ENCODE results near the gene BMI1. TPM values are rescaled to one million over a fixed set of nuclear protein-coding genes. Genes with fewer than 3 reads are reported as not detected.

Gene BMI1
- total RNA-seq, 6 experiments from 2014 or later: 23.7 to 36.6 (median 27.8) TPM

DNA sequence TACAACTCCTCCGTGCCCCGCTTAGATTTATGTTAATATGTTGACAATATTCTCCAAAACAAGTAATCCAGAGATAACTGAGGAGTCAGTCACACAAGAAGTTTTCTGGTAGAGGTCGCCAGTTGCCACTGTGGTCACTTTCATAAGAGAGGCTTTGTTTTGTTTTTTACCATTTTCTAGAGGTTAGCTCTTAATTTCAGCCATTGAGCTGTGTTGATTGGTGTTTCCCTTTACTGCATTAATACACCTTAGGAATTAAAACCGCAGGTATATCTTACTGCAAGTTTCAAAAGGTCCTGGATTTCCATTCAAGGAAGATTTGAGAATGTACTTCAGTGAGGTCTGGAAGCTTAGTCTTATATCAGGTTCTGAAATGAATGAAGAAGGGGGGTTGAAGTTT, 3.5 kb downstream of the BMI1 start:
- H3K9me3 ChIP-seq: no peaks in the 10 kb centered on the region
- H3K4me1 ChIP-seq: peaks cover 0 to 35% (median 0%) of the 10 kb centered on the region in 4 donors
- no peaks in the 10 kb centered on the region for H3K27me3 ChIP-seq
- TF ChIP-seq, protein P1, sequence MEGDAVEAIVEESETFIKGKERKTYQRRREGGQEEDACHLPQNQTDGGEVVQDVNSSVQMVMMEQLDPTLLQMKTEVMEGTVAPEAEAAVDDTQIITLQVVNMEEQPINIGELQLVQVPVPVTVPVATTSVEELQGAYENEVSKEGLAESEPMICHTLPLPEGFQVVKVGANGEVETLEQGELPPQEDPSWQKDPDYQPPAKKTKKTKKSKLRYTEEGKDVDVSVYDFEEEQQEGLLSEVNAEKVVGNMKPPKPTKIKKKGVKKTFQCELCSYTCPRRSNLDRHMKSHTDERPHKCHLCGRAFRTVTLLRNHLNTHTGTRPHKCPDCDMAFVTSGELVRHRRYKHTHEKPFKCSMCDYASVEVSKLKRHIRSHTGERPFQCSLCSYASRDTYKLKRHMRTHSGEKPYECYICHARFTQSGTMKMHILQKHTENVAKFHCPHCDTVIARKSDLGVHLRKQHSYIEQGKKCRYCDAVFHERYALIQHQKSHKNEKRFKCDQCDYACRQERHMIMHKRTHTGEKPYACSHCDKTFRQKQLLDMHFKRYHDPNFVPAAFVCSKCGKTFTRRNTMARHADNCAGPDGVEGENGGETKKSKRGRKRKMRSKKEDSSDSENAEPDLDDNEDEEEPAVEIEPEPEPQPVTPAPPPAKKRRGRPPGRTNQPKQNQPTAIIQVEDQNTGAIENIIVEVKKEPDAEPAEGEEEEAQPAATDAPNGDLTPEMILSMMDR (IDR thresholded peaks at IDR 0.05): no peak
- TF ChIP-seq POLR2A (IDR thresholded peaks at IDR 0.05): no peak
- DNase-seq: no peak
- intact Hi-C loops (cut with DNase I): no loop called here
- peak overlapping the region in 1 of 3 donors; percentile 39 for H3K27ac ChIP-seq
- 47% methylated on average over 4 of the region's 4 CpGs for WGBS (ENCODE audit: insufficient coverage, low coverage, low lambda C conversion rate, missing lambda C conversion rate)
- peaks cover 0 to 12% (median 8%) of the 10 kb centered on the region in 4 donors for H3K36me3 ChIP-seq
- H3K4me3 ChIP-seq: peak overlapping the region in 1 of 3 donors; percentile 70
- no peak for ATAC-seq

DNA sequence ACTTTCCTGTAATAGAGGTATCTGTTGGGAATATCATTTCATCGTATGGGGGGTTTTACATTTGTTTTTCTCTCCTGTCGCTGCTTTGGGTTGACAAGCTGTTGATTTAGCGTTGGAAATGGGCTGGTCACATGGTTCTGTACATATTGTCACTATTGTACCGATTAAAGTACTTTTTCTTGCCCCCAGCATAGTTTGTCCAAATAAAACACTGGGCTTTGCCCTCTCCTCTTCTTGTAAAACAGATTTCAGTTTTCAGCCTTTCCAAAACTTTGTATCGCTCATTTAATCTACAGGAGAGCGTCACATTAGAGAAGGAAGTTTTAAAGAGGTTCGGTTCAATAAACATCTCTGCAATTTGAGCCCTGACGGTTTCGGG, 4.0 kb downstream of the BMI1 start:
- peaks cover 0 to 30% (median 0%) of the 10 kb centered on the region in 4 donors for H3K4me1 ChIP-seq
- no peaks in the 10 kb centered on the region for H3K9me3 ChIP-seq
- H3K27ac ChIP-seq: peak overlapping the region; percentile 15 to 46 (median 39)
- ATAC-seq (no peak), DNase-seq (no peak)
- no peaks in the 10 kb centered on the region for H3K27me3 ChIP-seq
- peaks cover 0 to 16% (median 10%) of the 10 kb centered on the region in 4 donors for H3K36me3 ChIP-seq
- H3K4me3 ChIP-seq: peak overlapping the region; percentile 55 to 70 (median 59)
- TF ChIP-seq, protein P1 (IDR thresholded peaks at IDR 0.05): no peak
- intact Hi-C loops (cut with DNase I): no loop called here
- 3% methylated on average over 9 of the region's 9 CpGs for whole genome bisulfite sequencing (ENCODE audit: insufficient coverage, low coverage, low lambda C conversion rate, missing lambda C conversion rate)

DNA sequence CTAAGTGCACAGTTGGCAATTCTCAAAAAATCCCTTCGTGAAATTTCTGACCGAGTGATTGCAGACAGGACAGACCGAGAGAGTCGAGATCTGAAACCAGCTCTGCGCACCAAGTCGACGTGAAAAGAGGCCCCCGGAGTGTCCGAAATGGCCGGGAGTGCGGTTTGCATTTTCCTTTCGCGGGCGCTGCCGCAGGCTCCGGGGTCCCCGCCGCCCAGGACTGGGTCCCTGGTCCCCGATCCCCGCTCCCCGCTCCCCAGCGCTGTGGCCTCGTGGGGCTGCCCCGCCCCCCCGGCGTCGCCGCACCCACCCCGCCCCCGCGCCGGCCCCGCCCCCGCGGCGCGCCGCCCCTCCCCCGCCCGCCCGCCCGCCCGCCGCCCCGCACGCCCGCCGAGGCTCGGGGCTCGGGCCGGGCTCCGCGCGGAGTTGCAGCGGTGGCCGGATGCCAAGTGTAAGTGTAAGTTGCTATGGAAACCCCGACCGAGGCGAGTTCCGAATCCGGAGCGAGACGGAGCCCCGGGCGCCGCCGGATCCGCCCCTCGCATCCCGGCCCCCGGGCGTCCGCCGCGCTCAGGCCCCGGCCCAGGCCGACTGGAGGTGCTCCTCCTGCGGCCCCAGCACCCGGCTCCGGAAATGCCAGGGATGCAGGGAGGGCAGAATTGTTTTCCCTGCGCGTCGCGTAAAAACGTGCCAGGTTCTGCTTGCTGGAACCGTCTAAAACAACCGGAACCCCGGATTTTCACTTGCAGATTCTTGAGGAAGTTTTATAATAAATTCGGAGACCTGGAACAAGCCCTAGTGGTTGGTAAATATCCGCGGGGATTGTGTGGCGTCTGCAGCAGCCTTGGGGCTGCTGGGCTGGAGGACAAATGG, 4.6 kb downstream of the BMI1 start:
- TF ChIP-seq, protein P1 (IDR thresholded peaks at IDR 0.05): no peak
- TF ChIP-seq POLR2A (IDR thresholded peaks at IDR 0.05): peak; percentile 16
- peak; percentile 55 to 69 (median 68) for ATAC-seq
- H3K27ac ChIP-seq: peak overlapping the region; percentile 39 to 46 (median 39)
- H3K27me3 ChIP-seq: no peaks in the 10 kb centered on the region
- intact Hi-C loops (cut with DNase I): no loop called here
- peak; percentile 81 to 85 (median 83) for DNase-seq
- under 1% methylated on average over 23 of the region's 92 CpGs for WGBS (ENCODE audit: insufficient coverage, low coverage, low lambda C conversion rate, missing lambda C conversion rate)
- H3K9me3 ChIP-seq: no peaks in the 10 kb centered on the region
- H3K4me1 ChIP-seq: peaks cover 0 to 28% (median 0%) of the 10 kb centered on the region in 4 donors
- peaks cover 0 to 20% (median 10%) of the 10 kb centered on the region in 4 donors for H3K36me3 ChIP-seq
- H3K4me3 ChIP-seq: peak overlapping the region; percentile 55 to 70 (median 59)

DNA sequence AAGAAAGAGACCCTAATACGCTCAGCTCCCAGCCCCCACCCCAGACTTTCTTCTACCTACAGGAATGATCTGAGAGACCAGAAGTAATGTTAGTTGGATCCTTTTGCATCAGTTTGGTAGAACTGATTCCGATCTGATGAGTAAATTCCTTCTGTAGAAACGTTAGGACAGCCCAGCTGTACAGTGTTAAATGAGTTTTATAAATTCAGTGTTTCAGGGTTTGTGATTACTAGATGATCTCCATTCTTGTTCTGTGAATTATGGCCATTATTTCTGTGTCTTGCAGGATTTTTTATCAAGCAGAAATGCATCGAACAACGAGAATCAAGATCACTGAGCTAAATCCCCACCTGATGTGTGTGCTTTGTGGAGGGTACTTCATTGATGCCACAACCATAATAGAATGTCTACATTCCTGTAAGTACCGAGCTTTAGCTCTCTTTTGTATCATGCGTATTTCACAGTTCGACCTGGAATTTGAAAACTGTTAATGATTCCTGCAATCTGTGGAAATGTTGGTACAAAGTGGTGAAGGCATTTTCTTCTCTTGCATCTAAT, 5.3 kb downstream of the BMI1 start:
- Histone ChIP-seq H3K4me3 (peak overlapping the region; percentile 55 to 70 (median 59)), H3K4me1 (peaks cover 0 to 28% (median 0%) of the 10 kb centered on the region in 4 donors), H3K27me3 (no peaks in the 10 kb centered on the region), H3K27ac (no peak overlapping the region), H3K36me3 (peaks cover 0 to 20% (median 10%) of the 10 kb centered on the region in 4 donors), H3K9me3 (no peaks in the 10 kb centered on the region)
- TF ChIP-seq POLR2A (IDR thresholded peaks at IDR 0.05): no peak
- TF ChIP-seq, protein P1 (IDR thresholded peaks at IDR 0.05): no peak
- ATAC-seq (no peak), DNase-seq (no peak)
- intact Hi-C loops (cut with DNase I): no loop called here
- 60% methylated on average over 8 of the region's 8 CpGs for WGBS (ENCODE audit: insufficient coverage, low coverage, low lambda C conversion rate, missing lambda C conversion rate)
